Measurements from ENCODE around the gene MAMLD1. TPM values are rescaled to one million over a fixed set of nuclear protein-coding genes. Genes with fewer than 3 reads are reported as not detected.
A peak's percentile ranks its signal among the peaks of the same experiment; 100 is the strongest.

The MAMLD1 gene
- total RNA-seq, 1 experiment from 2014 or later = 0.48 TPM

GRCh38 chrX:150313514-150313913 lies 49.6 kb upstream of the MAMLD1 start:
- H2AFZ ChIP-seq (ENCODE audit: low read length) = no peak overlapping the region
- H3T11ph ChIP-seq (ENCODE audit: low read length) = no peak overlapping the region
- H2BK120ac ChIP-seq (ENCODE audit: low read depth, low read length, poor library complexity, severe bottlenecking) = no peak overlapping the region
- peaks cover 82 to 88% of the 10 kb centered on the region in 2 experiments for H3K9me3 Mint-ChIP-seq
- H3K4me1 ChIP-seq (ENCODE audit: insufficient read depth, low read length) = no peaks in the 10 kb centered on the region
- H4K5ac ChIP-seq (ENCODE audit: insufficient read length, low read depth, low read length) = no peak overlapping the region
- no peak overlapping the region for H3K4me3 Mint-ChIP-seq
- H4K8ac ChIP-seq (replicated peaks; ENCODE audit: insufficient read length, low read depth, low read length) = no peak overlapping the region
- no peak overlapping the region for H3K23ac ChIP-seq (ENCODE audit: insufficient read length, low read depth, low read length)
- H3K27ac Mint-ChIP-seq = no peak overlapping the region
- no peaks in the 10 kb centered on the region for H3K79me1 ChIP-seq (ENCODE audit: insufficient read depth, low read depth, low read length, poor library complexity, severe bottlenecking)
- no peak overlapping the region for H3K18ac ChIP-seq (ENCODE audit: insufficient read length, low read depth, low read length)
- H3K27ac ChIP-seq (ENCODE audit: insufficient read length, low read depth, low read length) = no peak overlapping the region
- H4K20me1 ChIP-seq (ENCODE audit: control insufficient read depth, insufficient read depth, insufficient read length) = no peaks in the 10 kb centered on the region
- H3K27me3 Mint-ChIP-seq (ENCODE audit: low read depth) = peaks cover 8% of the 10 kb centered on the region
- no peak overlapping the region for H3K56ac ChIP-seq (ENCODE audit: insufficient read length, low read depth, low read length)
- peaks cover 0 to 3% (median 0%) of the 10 kb centered on the region in 3 experiments; a peak in 3 of 7 replicates for H3K36me3 Mint-ChIP-seq (ENCODE audit: insufficient read depth in 1 of 3, low read depth in 3 of 3)
- H2BK5ac ChIP-seq (ENCODE audit: insufficient read length, low read length) = no peak overlapping the region
- H3K79me2 ChIP-seq (ENCODE audit: insufficient read depth, low read length) = no peaks in the 10 kb centered on the region
- no peak overlapping the region for H2BK20ac ChIP-seq (ENCODE audit: low read depth, low read length, poor library complexity, severe bottlenecking)
- no peak overlapping the region for H3K4me2 ChIP-seq (ENCODE audit: insufficient read depth, insufficient read length, low read length)
- H4K91ac ChIP-seq (ENCODE audit: insufficient read length, low read depth, low read length) = no peak overlapping the region
- no peak overlapping the region for H3K4ac ChIP-seq (ENCODE audit: low read depth, low read length)
- DNase-seq = peak; percentile 15
- no peaks in the 10 kb centered on the region for H3K23me2 ChIP-seq (ENCODE audit: insufficient read length, low read depth, low read length, poor library complexity, severe bottlenecking)
- WGBS (ENCODE audit: extremely low coverage, insufficient read length, low lambda C conversion rate) = no CpG with 5 or more reads among the region's 5 CpGs
- H3K9ac ChIP-seq (ENCODE audit: extremely low read depth, insufficient read length, low read length) = no peak overlapping the region
- no peak overlapping the region for H2BK15ac ChIP-seq (ENCODE audit: low read depth, low read length)
- H2AK5ac ChIP-seq (ENCODE audit: insufficient read length, low read length) = no peak overlapping the region
- H3K9me3 ChIP-seq (ENCODE audit: control insufficient read depth, low read depth, low read length) = no peaks in the 10 kb centered on the region
- TF ChIP-seq, protein P1, sequence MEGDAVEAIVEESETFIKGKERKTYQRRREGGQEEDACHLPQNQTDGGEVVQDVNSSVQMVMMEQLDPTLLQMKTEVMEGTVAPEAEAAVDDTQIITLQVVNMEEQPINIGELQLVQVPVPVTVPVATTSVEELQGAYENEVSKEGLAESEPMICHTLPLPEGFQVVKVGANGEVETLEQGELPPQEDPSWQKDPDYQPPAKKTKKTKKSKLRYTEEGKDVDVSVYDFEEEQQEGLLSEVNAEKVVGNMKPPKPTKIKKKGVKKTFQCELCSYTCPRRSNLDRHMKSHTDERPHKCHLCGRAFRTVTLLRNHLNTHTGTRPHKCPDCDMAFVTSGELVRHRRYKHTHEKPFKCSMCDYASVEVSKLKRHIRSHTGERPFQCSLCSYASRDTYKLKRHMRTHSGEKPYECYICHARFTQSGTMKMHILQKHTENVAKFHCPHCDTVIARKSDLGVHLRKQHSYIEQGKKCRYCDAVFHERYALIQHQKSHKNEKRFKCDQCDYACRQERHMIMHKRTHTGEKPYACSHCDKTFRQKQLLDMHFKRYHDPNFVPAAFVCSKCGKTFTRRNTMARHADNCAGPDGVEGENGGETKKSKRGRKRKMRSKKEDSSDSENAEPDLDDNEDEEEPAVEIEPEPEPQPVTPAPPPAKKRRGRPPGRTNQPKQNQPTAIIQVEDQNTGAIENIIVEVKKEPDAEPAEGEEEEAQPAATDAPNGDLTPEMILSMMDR (conservative IDR thresholded peaks at IDR 0.05) = no peak
- no peaks in the 10 kb centered on the region for H3K27me3 ChIP-seq (ENCODE audit: insufficient read depth, low read length)
- H3K4me1 Mint-ChIP-seq = peaks cover 0 to 8% of the 10 kb centered on the region in 2 experiments; a peak in 1 of 4 replicates
- no peak overlapping the region for H2BK12ac ChIP-seq (ENCODE audit: insufficient read length, low read depth, low read length)
- H3K14ac ChIP-seq (ENCODE audit: insufficient read depth, low read length) = no peak overlapping the region
